GM18498 (cell line): ENCODE measurements around the gene FADS3.

ENCODE experiments used
- ATAC-seq: cut with Tn5 transposase; IDR thresholded peaks from one replicate; pipeline ENCODE4 v1.9.1; 2021; ENCODE audit warnings: mild to moderate bottlenecking, moderate library complexity; ENCODE audit not compliant: unreplicated experiment

FADS3 gene

DNA sequence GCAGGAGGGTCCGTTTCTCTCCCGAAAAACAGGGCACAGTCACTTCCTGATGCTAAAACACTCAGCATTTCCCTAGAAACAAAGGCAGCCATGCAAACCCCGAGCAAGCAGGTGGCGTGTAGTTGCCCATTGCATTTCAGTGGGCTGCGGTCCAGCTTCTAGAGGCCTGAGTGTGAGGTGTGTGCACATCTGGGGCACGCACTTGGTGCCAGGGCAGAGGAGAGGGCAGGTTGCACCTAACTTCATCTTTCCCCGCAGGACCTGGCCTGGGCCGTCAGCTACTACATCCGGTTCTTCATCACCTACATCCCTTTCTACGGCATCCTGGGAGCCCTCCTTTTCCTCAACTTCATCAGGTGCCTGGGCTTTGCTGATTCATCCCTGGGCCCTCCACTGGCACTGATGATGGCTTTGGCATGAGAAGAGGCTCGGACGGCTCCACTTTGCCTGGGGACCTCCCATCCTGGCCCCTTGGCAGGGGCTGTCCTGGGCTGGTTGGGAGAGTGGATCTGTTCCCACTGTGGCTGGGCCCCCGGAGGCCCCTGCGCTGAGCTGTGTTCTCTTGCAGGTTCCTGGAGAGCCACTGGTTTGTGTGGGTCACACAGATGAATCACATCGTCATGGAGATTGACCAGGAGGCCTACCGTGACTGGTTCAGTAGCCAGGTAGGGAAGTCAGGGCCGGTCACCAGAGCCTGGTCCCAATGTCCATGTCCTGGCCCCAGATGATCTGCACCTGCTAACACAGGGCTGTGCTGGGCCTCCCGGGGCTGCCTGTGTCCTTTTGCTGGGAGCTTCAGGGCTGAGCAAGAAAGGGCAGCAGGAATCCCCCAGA lies 28.4 kb downstream of the FADS3 start:
- no peak for ATAC-seq

DNA sequence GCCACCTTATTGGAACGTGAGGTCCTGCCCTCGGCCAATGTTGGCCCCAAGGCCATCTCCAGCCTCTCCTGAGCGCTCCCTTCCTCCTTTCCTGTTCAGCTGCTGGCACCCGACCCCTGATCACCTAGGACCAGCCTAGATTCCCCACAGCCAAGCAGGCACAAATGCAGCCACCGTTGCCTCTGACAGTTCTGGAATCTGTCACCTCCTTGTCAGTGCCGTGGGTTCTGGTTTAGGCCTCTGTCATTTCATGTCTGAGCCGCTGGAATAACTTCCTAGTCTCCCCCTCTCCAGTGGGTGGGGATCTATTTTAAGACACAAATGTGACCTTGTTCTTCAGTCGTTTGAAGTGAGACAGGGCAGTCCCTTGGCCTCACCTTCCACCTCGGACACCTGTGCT lies 29.7 kb downstream of the FADS3 start:
- ATAC-seq = no peak

DNA sequence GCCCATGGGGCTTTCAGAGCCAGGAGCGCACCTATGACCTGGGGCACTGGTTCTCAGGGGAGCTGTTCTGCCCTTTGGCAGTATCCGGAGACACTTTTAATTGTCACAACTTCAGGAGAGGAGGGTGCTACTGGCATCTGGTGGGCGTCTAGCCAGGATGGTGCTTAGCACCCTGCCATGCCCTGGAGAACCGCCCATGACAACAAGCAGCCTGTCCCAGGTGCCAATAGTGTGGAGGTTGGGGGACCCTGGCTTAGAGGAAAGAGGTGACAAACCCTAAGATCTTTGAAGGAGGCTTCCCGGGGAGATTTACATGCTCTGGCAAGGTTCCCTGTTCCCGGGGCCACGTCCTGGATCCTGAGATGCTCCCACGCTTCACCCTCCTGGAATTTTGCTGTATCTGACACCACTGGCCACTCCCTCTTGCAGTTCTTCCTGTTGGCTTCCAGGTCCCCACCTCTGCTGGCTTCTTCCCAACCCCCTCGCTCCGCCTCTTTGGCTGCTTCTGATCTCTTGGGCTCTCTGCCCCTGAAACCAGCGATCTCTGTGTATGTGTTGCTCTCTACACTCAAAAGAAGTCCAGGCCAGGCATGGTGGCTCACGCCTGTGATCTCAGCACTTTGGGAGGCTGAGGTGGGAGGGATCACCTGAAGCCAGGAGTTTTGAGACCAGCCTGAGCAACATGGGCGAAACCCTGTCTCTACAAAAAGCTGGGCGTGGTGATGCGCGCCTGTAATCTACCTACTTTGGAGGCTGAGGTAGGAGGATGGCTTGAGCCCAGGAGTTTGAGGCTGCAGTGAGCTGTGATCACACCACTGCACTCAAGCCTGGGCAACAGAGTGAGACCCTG lies 31.1 kb downstream of the FADS3 start:
- no peak for ATAC-seq

DNA sequence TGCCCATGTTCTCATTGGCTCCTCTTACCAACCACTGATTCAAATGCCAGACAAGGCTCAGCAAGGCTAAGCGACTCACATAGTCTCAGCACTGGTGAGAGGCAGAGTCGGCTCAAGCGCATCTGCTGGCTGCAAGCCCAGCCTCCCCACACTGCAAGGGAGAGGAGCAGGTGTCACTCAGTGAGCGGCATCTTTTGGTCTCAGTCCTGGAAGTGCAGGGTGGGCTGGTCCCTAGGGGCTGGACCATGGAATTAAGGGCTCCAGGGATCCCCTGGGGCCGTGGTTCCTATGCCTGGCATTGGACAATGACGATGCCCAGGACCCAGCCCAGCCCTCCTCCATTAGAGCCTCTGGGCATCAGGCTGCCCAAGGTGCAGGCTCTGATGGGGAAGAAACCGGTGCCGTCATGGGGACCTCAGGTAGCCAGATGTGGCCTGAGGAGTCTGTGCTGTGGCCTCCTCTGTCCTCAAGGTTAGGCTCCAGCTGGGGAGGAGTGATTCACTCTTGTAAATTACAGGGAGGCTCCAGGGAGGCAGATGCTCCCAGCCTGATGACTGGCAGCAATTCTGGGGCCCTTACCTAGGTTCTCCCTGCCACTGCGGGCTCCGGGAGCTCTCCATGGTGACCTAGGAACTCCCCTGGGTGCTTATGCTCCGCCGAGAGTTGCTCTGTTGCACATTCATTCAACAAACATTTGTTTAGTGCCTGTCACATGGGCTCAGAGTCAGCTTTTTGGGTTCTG lies 35.2 kb downstream of the FADS3 start:
- no peak for ATAC-seq

DNA sequence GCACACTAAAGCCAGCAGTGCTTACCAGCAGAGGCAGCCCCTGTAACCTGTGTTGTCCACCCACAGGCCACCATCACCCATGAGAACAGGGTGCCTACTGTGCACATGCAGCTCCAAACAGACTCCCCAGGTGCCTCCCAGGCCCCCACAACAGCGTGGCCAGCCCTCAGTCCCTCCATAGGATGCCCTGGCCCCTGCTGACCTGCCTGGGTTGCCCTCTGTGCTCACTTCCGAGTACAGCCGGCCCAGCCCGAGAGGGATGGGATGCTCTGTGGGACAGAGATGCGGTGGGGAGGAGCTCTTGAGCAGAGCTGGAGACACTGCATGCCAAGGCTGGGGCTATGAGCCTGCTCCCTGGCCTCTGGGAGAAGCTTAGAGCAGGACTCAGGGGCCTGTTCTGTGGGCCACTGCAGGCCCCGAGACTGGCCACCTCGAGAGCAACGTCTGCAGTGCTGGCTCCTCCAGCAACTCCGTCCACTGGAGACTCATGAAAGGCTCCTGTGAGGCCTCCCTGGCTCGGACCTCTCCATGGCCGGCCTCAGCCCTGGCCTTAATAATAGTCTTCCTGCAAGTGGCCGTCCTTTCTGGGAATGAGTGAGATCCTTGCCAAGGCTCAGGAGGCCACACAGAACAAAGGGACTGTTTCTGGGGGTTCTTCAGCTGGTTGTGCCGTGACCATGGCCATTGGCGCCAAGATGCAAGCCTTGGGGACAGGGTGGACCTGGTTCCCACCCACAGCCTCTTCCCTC lies 36.2 kb downstream of the FADS3 start:
- ATAC-seq = no peak

DNA sequence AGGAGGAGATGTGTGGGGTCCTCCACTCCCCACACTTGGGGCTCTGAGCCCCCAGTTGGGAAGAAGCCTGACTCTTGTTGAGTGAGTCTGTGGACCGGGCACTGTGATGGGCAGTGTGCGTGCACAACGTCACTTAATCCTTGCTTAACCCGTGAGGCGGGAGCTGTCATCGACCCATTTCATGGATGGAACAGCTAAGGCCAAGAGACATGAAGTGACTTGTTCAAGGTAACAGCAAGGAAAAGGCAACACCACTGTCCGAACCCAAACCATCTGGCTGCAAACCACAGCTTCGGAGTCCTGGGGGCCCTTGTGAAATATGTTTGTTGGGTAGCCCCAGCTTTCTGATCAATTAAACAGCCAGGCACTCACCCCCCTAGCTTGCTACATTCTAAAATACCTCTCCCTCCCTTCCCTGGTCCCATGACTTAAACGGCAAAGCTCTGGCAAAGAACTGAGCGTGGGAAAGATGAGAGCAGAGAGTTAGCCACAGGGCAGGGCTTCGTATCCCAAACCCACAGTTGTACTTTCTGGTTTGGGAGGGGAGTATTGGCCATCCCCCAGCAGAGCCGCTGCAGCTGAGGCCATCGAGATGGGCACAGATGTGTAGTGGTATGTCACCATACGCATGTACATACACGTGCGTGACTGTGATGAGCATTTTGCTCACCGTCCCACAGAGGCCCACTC lies 37.0 kb downstream of the FADS3 start:
- no peak for ATAC-seq

DNA sequence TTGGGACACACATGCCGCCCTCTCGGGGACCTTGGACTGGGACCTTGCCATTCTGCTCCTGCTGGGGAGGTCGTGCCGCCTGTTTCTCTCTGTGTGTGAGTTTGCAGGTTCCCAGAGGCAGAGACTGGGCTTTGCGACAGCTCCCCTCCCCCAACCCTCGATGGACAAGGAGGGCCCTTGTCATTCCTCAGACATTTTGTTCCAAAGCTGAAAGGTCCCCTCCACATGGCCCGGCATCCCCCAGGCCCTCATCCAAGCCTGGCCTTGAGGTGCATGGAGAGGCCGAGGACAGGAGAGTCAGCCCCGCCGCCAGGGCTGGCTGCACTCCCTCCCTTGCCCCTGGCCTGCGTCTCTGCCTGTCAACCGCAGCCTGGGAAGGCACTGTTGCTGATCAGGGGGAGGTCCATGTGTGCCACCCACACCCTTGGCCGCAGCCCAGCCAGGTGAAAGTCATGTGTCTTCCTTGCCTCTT lies 37.6 kb downstream of the FADS3 start:
- ATAC-seq = no peak

DNA sequence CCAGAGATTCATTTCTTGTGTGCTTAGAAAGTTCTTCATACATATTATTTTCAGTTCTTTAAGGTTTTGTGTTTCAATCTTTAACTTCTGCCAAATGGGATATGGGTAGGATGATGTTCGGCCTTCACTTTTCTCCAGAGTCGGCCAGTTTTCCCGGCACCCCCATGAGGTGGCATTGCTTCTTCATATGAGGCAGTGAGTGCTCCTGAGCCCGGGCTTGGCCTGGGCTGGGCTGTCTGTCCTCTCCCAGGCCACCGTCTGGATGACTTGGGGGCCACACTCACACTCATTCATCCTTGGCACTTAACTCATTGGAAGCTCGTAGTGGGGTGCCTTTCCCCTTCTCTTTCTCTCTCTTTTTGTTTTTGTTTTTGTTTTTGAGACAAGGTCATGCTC lies 39.4 kb downstream of the FADS3 start:
- ATAC-seq = no peak

DNA sequence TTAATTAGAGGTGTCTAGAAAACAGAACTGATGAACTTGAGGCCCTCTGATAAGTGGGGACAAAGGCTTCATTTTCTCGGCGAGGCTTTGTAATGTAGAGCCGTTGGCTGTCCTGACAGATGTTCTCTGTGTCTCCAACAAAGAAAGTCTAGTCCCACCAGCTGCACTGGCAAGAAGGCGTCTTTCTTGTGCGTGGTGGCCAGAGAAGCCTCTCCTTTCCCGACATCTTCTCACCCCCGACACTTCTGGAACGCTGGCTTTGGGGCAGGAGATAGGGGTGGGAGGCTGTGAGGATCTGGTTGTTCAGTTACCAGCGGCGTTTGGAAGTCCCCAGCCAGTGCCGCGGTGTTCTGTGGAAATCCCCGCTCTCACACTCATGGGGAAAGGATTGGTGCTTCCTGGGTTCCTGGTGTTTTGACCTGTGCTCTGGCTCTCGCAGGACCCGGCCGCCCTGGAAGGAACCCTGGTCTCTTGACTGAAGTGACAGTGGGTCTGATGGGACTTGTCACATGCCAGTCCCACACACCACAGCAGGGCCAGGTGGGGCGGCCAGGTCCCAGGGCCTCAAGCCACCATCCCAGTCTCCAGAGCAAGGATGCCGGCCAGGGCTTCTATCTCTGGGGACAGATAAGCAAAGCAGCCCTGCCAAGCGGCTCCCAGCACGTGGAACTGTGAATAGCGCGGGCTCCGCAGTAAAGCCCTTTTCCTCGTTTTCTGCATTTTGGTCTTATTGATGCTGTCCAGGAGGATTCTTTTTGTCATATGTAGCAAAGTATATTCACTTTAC lies 40.0 kb downstream of the FADS3 start:
- no peak for ATAC-seq

DNA sequence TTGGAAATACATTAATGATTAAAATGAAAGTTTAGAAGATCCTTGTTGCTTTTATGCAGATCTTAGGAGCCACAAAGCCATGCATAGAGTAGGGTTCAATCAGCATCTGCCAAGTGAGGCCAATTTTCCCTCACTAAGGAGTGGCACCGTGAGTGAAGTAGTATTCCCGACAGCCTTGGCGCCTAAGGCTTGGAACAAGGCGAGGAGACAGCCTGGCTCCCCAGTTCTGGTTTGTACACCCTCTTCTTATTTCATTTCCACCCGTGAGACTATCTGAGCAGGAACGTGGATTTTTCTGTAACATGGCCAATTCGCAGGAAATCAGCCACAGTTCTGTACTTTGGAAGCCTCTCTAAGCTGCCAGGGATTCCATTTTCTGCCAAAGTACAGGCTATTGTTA lies 40.7 kb downstream of the FADS3 start:
- no peak for ATAC-seq

DNA sequence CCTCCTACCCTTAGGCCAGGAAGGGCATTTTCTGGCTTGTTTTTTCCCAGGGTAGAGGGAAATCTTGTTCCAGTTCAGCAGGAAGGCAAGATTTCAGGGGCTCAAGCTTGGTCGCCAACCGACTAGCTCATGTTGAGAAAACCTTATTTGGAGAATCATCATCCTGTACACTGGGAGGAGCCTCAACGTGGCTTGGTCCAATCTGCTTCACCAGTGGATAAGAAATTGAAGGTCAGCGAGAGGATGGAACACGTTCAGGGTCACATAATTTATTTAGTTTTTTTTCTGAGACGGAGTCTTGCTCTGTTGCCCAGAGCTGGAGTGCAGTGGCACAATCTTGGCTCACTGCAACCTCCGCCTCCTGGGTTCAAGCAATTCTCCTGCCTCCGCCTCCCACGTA lies 42.7 kb downstream of the FADS3 start:
- no peak for ATAC-seq

DNA sequence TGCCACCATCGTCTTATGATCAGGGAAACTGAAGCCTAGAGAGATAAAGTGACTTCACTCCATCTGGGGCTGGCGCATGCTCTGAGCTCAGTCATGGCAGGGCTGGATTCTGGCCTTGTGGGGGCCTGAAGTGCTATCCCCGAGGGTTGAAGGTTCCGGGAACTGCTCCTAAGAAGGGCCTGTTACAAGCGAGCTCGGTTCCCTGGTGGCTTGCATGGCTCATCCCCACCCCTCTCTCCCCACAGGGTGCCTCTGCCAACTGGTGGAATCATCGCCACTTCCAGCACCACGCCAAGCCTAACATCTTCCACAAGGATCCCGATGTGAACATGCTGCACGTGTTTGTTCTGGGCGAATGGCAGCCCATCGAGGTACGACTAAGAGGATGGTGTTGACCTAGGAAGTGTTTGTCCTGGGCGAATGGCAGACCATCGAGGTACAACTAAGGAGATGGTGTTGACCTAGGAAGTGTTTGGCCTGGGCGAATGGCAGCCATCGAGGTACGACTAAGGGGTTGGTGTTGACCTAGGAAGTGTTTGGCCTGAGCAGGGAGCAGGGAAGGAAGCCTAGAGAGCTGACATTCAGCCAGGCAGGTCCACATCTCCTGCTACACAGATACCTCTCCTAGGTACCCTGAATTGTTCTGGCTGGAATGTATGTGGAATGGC lies 43.3 kb downstream of the FADS3 start:
- ATAC-seq = no peak

DNA sequence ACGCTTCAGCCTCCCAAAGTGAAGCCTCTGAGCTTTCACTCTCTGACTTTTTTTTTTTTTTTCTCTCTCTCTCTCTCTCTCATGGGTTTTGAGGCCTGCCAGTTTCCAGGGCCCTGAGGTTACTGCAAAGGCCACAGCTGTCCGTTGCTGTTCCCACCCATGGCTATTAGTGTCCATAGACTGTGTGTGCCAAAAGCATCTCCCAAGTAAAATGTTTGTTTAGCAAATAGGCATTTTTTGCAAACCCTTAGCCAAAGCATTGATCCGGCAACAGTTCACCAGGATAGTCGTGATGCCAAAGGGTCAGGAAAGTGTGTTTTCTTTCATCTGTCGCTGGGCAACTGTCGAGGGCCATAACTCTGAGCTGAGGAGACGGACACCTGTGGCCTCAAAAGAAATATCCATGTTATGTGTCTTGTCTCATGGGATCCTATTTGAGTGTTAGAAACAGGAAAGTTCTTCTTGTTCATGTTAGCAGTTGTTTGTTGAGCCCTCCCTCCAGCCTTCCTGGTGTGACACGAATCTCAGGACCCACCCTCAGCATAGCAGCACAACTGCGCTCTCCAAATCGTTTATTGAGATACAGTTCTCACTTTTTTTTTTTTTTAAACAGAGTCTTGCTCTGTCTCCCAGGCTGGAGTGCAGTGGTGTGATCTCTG lies 44.9 kb downstream of the FADS3 start:
- ATAC-seq = no peak

DNA sequence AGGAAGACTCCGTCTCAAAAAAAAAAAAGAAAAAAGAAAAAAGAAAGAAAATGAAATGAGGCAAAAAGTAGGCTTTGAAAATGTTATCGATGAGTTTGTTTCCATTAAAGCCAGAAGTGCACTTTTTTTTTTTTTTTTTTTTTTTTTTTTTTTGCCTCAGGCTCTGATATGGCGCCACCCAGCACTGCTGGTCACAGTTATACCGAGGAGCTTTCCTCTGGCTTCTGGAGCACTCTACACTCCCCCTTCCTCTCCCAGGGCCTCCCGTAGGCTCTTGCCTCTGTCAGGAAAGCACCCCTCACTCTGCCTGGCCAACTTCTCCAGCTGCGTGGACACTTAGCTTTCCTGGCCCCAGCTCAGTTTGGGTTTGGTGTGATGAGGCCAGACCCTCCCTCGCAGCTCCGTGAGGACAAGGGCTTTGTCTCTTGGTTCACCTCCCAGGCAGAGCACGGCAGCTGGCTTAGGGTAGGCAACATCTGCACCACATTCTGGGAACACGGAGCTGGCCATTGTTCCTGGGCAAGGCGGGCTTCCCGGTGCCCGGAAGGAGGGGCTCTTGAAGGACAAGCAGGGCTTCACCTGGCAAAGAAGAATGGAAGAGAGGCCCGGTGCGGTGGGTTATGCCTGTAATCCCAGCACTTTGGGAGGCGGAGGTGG lies 46.3 kb downstream of the FADS3 start:
- no peak for ATAC-seq

DNA sequence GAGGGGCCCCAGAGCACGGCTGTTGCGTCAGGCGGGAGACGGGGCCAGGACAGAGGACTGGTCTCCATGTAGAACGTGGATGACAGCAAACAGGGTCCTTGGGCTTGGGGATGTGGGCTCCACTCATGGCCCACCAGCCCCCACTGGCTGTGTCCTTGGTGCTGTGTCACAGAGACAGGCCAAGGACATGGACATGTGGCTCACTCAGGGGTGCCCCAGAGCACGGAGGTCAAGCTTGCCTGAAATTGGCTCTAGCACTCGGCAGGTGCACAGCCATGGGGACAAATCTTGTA lies 48.9 kb downstream of the FADS3 start:
- ATAC-seq = no peak

DNA sequence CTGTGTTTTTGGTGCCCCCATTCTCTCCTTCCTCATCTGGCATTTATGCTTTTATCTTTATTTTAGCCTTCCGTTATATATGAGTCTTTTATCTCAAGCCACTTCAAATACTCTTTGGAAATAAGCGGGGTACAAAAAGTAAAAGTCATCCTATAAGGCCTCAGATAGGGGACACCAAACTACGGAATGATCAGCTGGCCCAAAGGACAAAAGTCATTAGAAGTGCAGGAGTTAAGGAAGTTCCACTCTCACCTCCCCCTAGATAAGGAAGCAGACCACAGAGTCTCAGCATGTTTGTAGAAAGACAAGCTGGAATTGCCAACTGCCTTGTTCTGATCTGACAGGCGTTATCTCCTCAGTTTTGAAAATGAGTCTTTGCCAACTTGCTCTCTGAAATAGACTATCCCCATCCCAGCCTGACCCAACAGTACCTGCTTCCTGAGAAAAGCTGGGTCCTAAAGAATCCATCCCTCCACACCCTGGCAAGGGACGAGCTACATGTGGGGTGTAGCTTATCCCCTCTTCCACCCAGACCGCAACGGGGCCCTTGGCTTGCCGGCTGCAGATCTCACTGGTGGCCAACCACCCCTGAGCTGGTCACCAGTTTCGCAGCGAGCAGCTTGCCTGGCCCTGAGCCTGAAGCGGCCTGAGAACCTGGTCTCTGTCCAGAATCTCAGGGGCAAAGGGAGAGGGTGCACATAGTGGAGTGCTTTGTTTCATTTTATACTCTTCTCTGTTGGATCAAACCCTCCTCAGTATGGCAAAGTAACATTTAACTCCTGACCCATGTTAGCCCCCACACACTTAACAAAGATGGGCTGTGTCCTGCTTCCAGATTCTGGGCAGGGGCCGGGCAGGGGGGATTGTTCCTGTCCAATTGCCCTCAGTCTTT lies 49.5 kb downstream of the FADS3 start:
- ATAC-seq = no peak

DNA sequence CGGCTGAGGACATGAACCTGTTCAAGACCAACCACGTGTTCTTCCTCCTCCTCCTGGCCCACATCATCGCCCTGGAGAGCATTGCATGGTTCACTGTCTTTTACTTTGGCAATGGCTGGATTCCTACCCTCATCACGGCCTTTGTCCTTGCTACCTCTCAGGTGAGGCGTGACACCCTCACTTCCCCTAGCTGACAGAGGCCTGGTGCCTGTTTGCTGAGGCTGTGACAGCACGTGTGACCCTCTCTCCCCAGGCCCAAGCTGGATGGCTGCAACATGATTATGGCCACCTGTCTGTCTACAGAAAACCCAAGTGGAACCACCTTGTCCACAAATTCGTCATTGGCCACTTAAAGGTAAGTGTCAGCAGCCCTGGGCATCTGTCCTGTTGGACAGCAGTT lies 51.0 kb downstream of the FADS3 start:
- ATAC-seq = no peak
